ENCODE measurements around the gene NEMP1.
A peak's percentile ranks its signal among the peaks of the same experiment; 100 is the strongest.
"Not testable (repeated sequence)": the region's sequence is repeated elsewhere in the genome, so short reads cannot be mapped to it uniquely, and the experiment has no call there.

NEMP1 gene

GRCh38 chr12:57066245-57066644 lies 12.3 kb downstream of the NEMP1 start:
- no peaks in the 10 kb centered on the region for H3K9me3 ChIP-seq (ENCODE audit: control insufficient read depth, low read length)
- DNase-seq (ENCODE audit: low read depth) = no peak
- no peak overlapping the region for H3K9ac ChIP-seq (ENCODE audit: low read length)
- no peak overlapping the region for H3K4me3 ChIP-seq (ENCODE audit: low read length)
- H3K27me3 ChIP-seq (replicated peaks; ENCODE audit: control insufficient read depth, insufficient read depth, low read length) = no peaks in the 10 kb centered on the region
- H3K4me1 ChIP-seq (ENCODE audit: control insufficient read depth, insufficient read depth, low read length) = peaks cover 26% of the 10 kb centered on the region
- H3K36me3 ChIP-seq (ENCODE audit: control insufficient read depth, insufficient read depth, low read length, severe bottlenecking) = peaks cover 4% of the 10 kb centered on the region

GRCh38 chr12:57063991-57064685 lies 14.5 kb downstream of the NEMP1 start:
- H3K27me3 ChIP-seq (replicated peaks; ENCODE audit: control insufficient read depth, insufficient read depth, low read length) = no peaks in the 10 kb centered on the region
- DNase-seq (ENCODE audit: low read depth) = no peak
- H3K36me3 ChIP-seq (ENCODE audit: control insufficient read depth, insufficient read depth, low read length, severe bottlenecking) = peaks cover 13% of the 10 kb centered on the region

GRCh38 chr12:57058454-57058853 lies 20.1 kb downstream of the NEMP1 start:
- no peaks in the 10 kb centered on the region for H3K4me1 ChIP-seq (ENCODE audit: control insufficient read depth, insufficient read depth, low read length)
- H3K4me3 ChIP-seq (ENCODE audit: low read length) = no peak overlapping the region
- DNase-seq (ENCODE audit: low read depth) = no peak
- H3K9me3 ChIP-seq (ENCODE audit: control insufficient read depth, low read length) = no peaks in the 10 kb centered on the region
- no peak overlapping the region for H3K9ac ChIP-seq (ENCODE audit: low read length)
- H3K36me3 ChIP-seq (ENCODE audit: control insufficient read depth, insufficient read depth, low read length, severe bottlenecking) = peaks cover 23% of the 10 kb centered on the region
- no peaks in the 10 kb centered on the region for H3K27me3 ChIP-seq (replicated peaks; ENCODE audit: control insufficient read depth, insufficient read depth, low read length)

More at GRCh38 chr12:57063991-57064685, 14.5 kb downstream of the NEMP1 start:
- H3K9me3 ChIP-seq (ENCODE audit: control insufficient read depth, low read length) = no peaks in the 10 kb centered on the region
- peak overlapping the region; percentile 67 for H3K9ac ChIP-seq (ENCODE audit: low read length)
- peak overlapping the region; percentile 59 for H3K4me3 ChIP-seq (ENCODE audit: low read length)
- peaks cover 20% of the 10 kb centered on the region for H3K4me1 ChIP-seq (ENCODE audit: control insufficient read depth, insufficient read depth, low read length)

GRCh38 chr12:57057067-57057751 lies 21.4 kb downstream of the NEMP1 start:
- Histone ChIP-seq H3K4me1 (ENCODE audit: control insufficient read depth, insufficient read depth, low read length) (no peaks in the 10 kb centered on the region), H3K9ac (ENCODE audit: low read length) (no peak overlapping the region), H3K27me3 (replicated peaks; ENCODE audit: control insufficient read depth, insufficient read depth, low read length) (no peaks in the 10 kb centered on the region), H3K9me3 (ENCODE audit: control insufficient read depth, low read length) (no peaks in the 10 kb centered on the region), H3K4me3 (ENCODE audit: low read length) (no peak overlapping the region), H3K36me3 (ENCODE audit: control insufficient read depth, insufficient read depth, low read length, severe bottlenecking) (peaks cover 23% of the 10 kb centered on the region)
- DNase-seq (ENCODE audit: low read depth) = no peak

GRCh38 chr12:57055824-57056223 lies 22.8 kb downstream of the NEMP1 start:
- peaks cover 23% of the 10 kb centered on the region for H3K36me3 ChIP-seq (ENCODE audit: control insufficient read depth, insufficient read depth, low read length, severe bottlenecking)
- no peak overlapping the region for H3K4me3 ChIP-seq (ENCODE audit: low read length)
- H3K4me1 ChIP-seq (ENCODE audit: control insufficient read depth, insufficient read depth, low read length) = no peaks in the 10 kb centered on the region
- H3K27me3 ChIP-seq (replicated peaks; ENCODE audit: control insufficient read depth, insufficient read depth, low read length) = no peaks in the 10 kb centered on the region
- H3K9me3 ChIP-seq (ENCODE audit: control insufficient read depth, low read length) = no peaks in the 10 kb centered on the region
- DNase-seq (ENCODE audit: low read depth) = no peak
- H3K9ac ChIP-seq (ENCODE audit: low read length) = no peak overlapping the region

GRCh38 chr12:57053901-57054300 lies 24.7 kb downstream of the NEMP1 start:
- not testable (repeated sequence) for H3K9me3 ChIP-seq (ENCODE audit: control insufficient read depth, low read length); H3K4me3 ChIP-seq (ENCODE audit: low read length); H3K36me3 ChIP-seq (ENCODE audit: control insufficient read depth, insufficient read depth, low read length, severe bottlenecking); H3K4me1 ChIP-seq (ENCODE audit: control insufficient read depth, insufficient read depth, low read length); H3K9ac ChIP-seq (ENCODE audit: low read length); DNase-seq (ENCODE audit: low read depth)
- H3K27me3 ChIP-seq (replicated peaks; ENCODE audit: control insufficient read depth, insufficient read depth, low read length) = peaks cover 11% of the 10 kb centered on the region

- not testable (repeated sequence) for DNase-seq (ENCODE audit: low read depth); H3K4me3 ChIP-seq (ENCODE audit: low read length); H3K9me3 ChIP-seq (ENCODE audit: control insufficient read depth, low read length); H3K36me3 ChIP-seq (ENCODE audit: control insufficient read depth, insufficient read depth, low read length, severe bottlenecking); H3K4me1 ChIP-seq (ENCODE audit: control insufficient read depth, insufficient read depth, low read length); H3K9ac ChIP-seq (ENCODE audit: low read length)
- peaks cover 15% of the 10 kb centered on the region for H3K27me3 ChIP-seq (replicated peaks; ENCODE audit: control insufficient read depth, insufficient read depth, low read length)
These were observed 25.4 kb downstream of the NEMP1 start for GRCh38 chr12:57053146-57053545.

GRCh38 chr12:57051011-57051410 lies 27.6 kb downstream of the NEMP1 start:
- Histone ChIP-seq H3K9ac (ENCODE audit: low read length) (no peak overlapping the region), H3K4me3 (ENCODE audit: low read length) (no peak overlapping the region), H3K27me3 (replicated peaks; ENCODE audit: control insufficient read depth, insufficient read depth, low read length) (peaks cover 35% of the 10 kb centered on the region), H3K36me3 (ENCODE audit: control insufficient read depth, insufficient read depth, low read length, severe bottlenecking) (no peaks in the 10 kb centered on the region), H3K4me1 (ENCODE audit: control insufficient read depth, insufficient read depth, low read length) (no peaks in the 10 kb centered on the region), H3K9me3 (ENCODE audit: control insufficient read depth, low read length) (no peaks in the 10 kb centered on the region)
- no peak for DNase-seq (ENCODE audit: low read depth)

- Histone ChIP-seq H3K27me3 (replicated peaks; ENCODE audit: control insufficient read depth, insufficient read depth, low read length) (peaks cover 46% of the 10 kb centered on the region), H3K4me1 (ENCODE audit: control insufficient read depth, insufficient read depth, low read length) (no peaks in the 10 kb centered on the region), H3K9me3 (ENCODE audit: control insufficient read depth, low read length) (no peaks in the 10 kb centered on the region), H3K36me3 (ENCODE audit: control insufficient read depth, insufficient read depth, low read length, severe bottlenecking) (no peaks in the 10 kb centered on the region), H3K4me3 (ENCODE audit: low read length) (no peak within 1 kb of the TSS), H3K9ac (ENCODE audit: low read length) (no peak within 1 kb of the TSS)
- peak; percentile 10 for DNase-seq (ENCODE audit: low read depth)
These were observed 28.7 kb downstream of the NEMP1 start, which contains the start of gene MYO1A for GRCh38 chr12:57049890-57050289. MYO1A (minus strand) TSS chr12:57050129; CDS start chr12:57048323, 1,806 bp downstream.

- Histone ChIP-seq H3K9ac (ENCODE audit: low read length) (no peak overlapping the region), H3K27me3 (replicated peaks; ENCODE audit: control insufficient read depth, insufficient read depth, low read length) (peaks cover 50% of the 10 kb centered on the region), H3K4me1 (ENCODE audit: control insufficient read depth, insufficient read depth, low read length) (no peaks in the 10 kb centered on the region), H3K9me3 (ENCODE audit: control insufficient read depth, low read length) (no peaks in the 10 kb centered on the region), H3K4me3 (ENCODE audit: low read length) (no peak overlapping the region), H3K36me3 (ENCODE audit: control insufficient read depth, insufficient read depth, low read length, severe bottlenecking) (no peaks in the 10 kb centered on the region)
- no peak for DNase-seq (ENCODE audit: low read depth)
These were observed 29.5 kb downstream of the NEMP1 start for GRCh38 chr12:57049119-57049446.

- Histone ChIP-seq H3K9ac (ENCODE audit: low read length) (no peak overlapping the region), H3K4me1 (ENCODE audit: control insufficient read depth, insufficient read depth, low read length) (no peaks in the 10 kb centered on the region), H3K27me3 (replicated peaks; ENCODE audit: control insufficient read depth, insufficient read depth, low read length) (peaks cover 55% of the 10 kb centered on the region), H3K9me3 (ENCODE audit: control insufficient read depth, low read length) (no peaks in the 10 kb centered on the region), H3K4me3 (ENCODE audit: low read length) (no peak overlapping the region), H3K36me3 (ENCODE audit: control insufficient read depth, insufficient read depth, low read length, severe bottlenecking) (no peaks in the 10 kb centered on the region)
- no peak for DNase-seq (ENCODE audit: low read depth)
These were observed 30.0 kb downstream of the NEMP1 start for GRCh38 chr12:57048423-57049118.
